Activated naive CD4-positive, alpha-beta T cell (primary cell): ENCODE results near the gene ZNF814.
"Not testable (repeated sequence)": the region's sequence is repeated elsewhere in the genome, so short reads cannot be mapped to it uniquely, and the experiment has no call there.

Source experiments
- DNase-seq, 4 experiments: peaks; one replicate each; lab custom pipeline; 2025; lab: John Stamatoyannopoulos, UW

Gene ZNF814

GRCh38 chr19:57888560-57889231, at the start of gene ZNF814:
Gene ZNF814, minus strand, starts transcription at chr19:57889037. Its CDS starts 235 bp downstream, at chr19:57888802.
- DNase-seq, result peak; percentile 41 to 78 (median 64)

GRCh38 chr19:57935731-57936130, 46.9 kb upstream of the ZNF814 start:
- no peak for DNase-seq

- peak in 1 of 4 experiments; percentile 17 for DNase-seq
Observed at GRCh38 chr19:57934820-57935665, 46.2 kb upstream of the ZNF814 start, which contains the start of gene ZNF418. Gene ZNF418, minus strand, starts transcription at chr19:57935402. Its CDS starts 1,580 bp downstream, at chr19:57933822.

GRCh38 chr19:57927587-57927986, 38.8 kb upstream of the ZNF814 start:
- DNase-seq, result no peak

- DNase-seq, result peak; percentile 45 to 72 (median 52)
Observed at GRCh38 chr19:57916168-57916995, 27.5 kb upstream of the ZNF814 start, which contains the start of gene ZNF417. Gene ZNF417, minus strand, starts transcription at chr19:57916592. Its CDS starts 181 bp downstream, at chr19:57916411.

- DNase-seq, result no peak
Observed at GRCh38 chr19:57914531-57914930, 25.7 kb upstream of the ZNF814 start.

GRCh38 chr19:57907394-57907793, 18.6 kb upstream of the ZNF814 start:
- no peak for DNase-seq

- no peak for DNase-seq
Observed at GRCh38 chr19:57905258-57905657, 16.4 kb upstream of the ZNF814 start.

GRCh38 chr19:57903618-57904184, 14.9 kb upstream of the ZNF814 start:
- DNase-seq, result no peak

GRCh38 chr19:57900311-57900710, 11.5 kb upstream of the ZNF814 start:
- no peak for DNase-seq

- not testable (repeated sequence) for DNase-seq
Observed at GRCh38 chr19:57890706-57891105, 1.9 kb upstream of the ZNF814 start.

GRCh38 chr19:57888107-57888559, 704 bp downstream of the ZNF814 start:
- no peak for DNase-seq

- DNase-seq, result no peak
Observed at GRCh38 chr19:57887195-57887941, 1.5 kb downstream of the ZNF814 start.

- no peak for DNase-seq
Observed at GRCh38 chr19:57886046-57886445, 2.8 kb downstream of the ZNF814 start.

- not testable (repeated sequence) for DNase-seq
Observed at GRCh38 chr19:57873883-57874799, 14.7 kb downstream of the ZNF814 start.

GRCh38 chr19:57872450-57872849, 16.4 kb downstream of the ZNF814 start:
- DNase-seq, result no peak

GRCh38 chr19:57870225-57870624, 18.6 kb downstream of the ZNF814 start:
- DNase-seq, result no peak

GRCh38 chr19:57869655-57870054, 19.2 kb downstream of the ZNF814 start:
- not testable (repeated sequence) for DNase-seq

- no peak for DNase-seq
Observed at GRCh38 chr19:57867868-57868492, 20.9 kb downstream of the ZNF814 start.
